Prostate gland (tissue), 2 donors: ENCODE data around the gene DUSP1. TPM values are rescaled to one million over a fixed set of nuclear protein-coding genes. Genes with fewer than 3 reads are reported as not detected.

Source experiments
- DNase-seq: peaks from one replicate; pipeline ENCODE4 v3.0.0-alpha.2; 2019; ENCODE audit warnings: low spot score
- H3K27ac ChIP-seq, 2 donors: fragments of 200-600 bp; sonication (generic); 2 replicates each; pipeline ENCODE4 v1.5.1; 2017 to 2019
- H3K27me3 ChIP-seq: fragments of 200-600 bp; sonication (generic); replicated peaks from 2 replicates; pipeline ENCODE4 v1.5.1; 2019; ENCODE audit not compliant: insufficient read depth
- H3K36me3 ChIP-seq, 2 donors: fragments of 200-600 bp; sonication (generic); 1 replicate in 1 of 2; 2 replicates in 1 of 2; pipeline versions ENCODE4 v1.5.1 to v1.8.1; 2017 to 2019
- H3K4me1 ChIP-seq: fragments of 200-600 bp; sonication (generic); replicated peaks from 2 replicates; pipeline ENCODE4 v1.5.1; 2019
- H3K4me3 ChIP-seq, 2 donors: fragments of 200-600 bp; sonication (generic); 2 replicates each; pipeline ENCODE4 v1.5.1; 2017 to 2019
- H3K9me3 ChIP-seq: fragments of 200-600 bp; sonication (generic); 2 replicates; pipeline ENCODE4 v1.5.1; 2017
- POLR2A ChIP-seq: fragments of 450-650 bp; IDR thresholded peaks from one replicate; pipeline ENCODE4 v1.6.1; 2016; ENCODE audit warnings: antibody characterized with exemption, mild to moderate bottlenecking
- POLR2AphosphoS5 ChIP-seq: sonication (generic); formaldehyde crosslinking; IDR thresholded peaks from one replicate; pipeline ENCODE4 v1.6.1; 2017; ENCODE audit warnings: antibody characterized with exemption
- WGBS: methylation state at CpG from one replicate; pipeline ENCODE4 v1.1.5; 2018; 5-methylcytosine and 5-hydroxymethylcytosine counted together
- intact Hi-C: fragments of 100-400 bp; cut with DNase I; formaldehyde crosslinking; loops from one replicate; pipeline ENCODE4 v1.14.2; 2022
- total RNA-seq, 2 donors: library from RNA; depleted of rRNA; stranded (reverse); fragments of >200 nt; gene quantifications; one replicate each; pipeline ENCODE4 v1.1.0, GENCODE V29; 2016
- TF ChIP-seq, protein P1 (sequence below), 4 experiments: fragments of 200-600 bp in 2 of 4; fragments of 450-650 bp in 2 of 4; sonication (generic) in 2 of 4; IDR thresholded peaks; 1 replicate in 3 of 4; 2 replicates in 1 of 4; pipeline ENCODE4 v1.5.1; 2016 to 2019; ENCODE audit warnings: antibody characterized with exemption in 4 of 4, mild to moderate bottlenecking in 2 of 4, moderate library complexity in 2 of 4

The DUSP1 gene
- total RNA-seq, 2 donors from 2014 or later = 559 to 659 TPM

DNA sequence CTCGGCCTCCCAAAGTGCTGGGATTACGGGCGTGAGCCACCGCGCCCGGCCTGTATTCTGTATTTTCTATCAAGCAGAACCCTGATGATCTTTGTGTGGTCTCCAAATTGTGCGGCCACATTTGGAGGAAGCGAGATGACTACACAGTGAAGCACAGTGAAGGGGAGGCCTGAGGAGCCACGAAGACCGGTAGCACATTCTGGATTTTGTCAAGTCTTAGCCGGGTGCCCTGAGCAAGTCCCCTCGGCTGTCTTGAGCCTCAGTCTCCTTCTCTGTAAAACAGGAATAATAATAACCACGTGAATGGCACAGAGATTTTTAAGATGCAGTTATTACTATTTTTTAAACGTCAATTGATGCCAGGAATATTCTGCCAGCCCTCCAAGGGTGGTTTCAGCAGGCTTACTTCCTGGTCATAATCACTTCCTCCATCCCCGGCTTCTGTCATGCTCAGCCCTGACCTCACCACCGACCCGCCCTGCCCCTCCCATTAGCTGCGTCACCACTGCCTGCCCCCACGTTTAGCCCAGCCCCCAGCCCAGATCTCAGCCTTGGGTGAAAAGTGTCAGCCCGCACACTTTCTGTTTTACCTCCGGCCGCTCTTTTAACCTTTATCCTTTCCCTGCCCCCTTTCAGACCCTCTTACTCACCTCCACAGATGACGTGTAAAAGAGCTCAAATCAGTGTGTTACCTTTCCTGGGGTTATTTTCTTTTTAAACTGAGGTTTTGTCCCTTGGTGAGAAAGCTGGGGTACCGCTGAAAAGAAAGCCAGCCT, 36.1 kb upstream of the DUSP1 start:
- Histone ChIP-seq H3K27ac (no peak overlapping the region), H3K9me3 (no peaks in the 10 kb centered on the region), H3K4me3 (no peak overlapping the region), H3K4me1 (no peaks in the 10 kb centered on the region), H3K27me3 (no peaks in the 10 kb centered on the region), H3K36me3 (no peaks in the 10 kb centered on the region)
- peak; percentile 53 for TF ChIP-seq POLR2A
- TF ChIP-seq, protein P1, sequence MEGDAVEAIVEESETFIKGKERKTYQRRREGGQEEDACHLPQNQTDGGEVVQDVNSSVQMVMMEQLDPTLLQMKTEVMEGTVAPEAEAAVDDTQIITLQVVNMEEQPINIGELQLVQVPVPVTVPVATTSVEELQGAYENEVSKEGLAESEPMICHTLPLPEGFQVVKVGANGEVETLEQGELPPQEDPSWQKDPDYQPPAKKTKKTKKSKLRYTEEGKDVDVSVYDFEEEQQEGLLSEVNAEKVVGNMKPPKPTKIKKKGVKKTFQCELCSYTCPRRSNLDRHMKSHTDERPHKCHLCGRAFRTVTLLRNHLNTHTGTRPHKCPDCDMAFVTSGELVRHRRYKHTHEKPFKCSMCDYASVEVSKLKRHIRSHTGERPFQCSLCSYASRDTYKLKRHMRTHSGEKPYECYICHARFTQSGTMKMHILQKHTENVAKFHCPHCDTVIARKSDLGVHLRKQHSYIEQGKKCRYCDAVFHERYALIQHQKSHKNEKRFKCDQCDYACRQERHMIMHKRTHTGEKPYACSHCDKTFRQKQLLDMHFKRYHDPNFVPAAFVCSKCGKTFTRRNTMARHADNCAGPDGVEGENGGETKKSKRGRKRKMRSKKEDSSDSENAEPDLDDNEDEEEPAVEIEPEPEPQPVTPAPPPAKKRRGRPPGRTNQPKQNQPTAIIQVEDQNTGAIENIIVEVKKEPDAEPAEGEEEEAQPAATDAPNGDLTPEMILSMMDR (IDR thresholded peaks at IDR 0.05) = no peak
- TF ChIP-seq POLR2AphosphoS5 = peak; percentile 22
- intact Hi-C loops = no loop called here
- peak; percentile 31 for DNase-seq
- 65% methylated on average over 24 of the region's 24 CpGs for WGBS

DNA sequence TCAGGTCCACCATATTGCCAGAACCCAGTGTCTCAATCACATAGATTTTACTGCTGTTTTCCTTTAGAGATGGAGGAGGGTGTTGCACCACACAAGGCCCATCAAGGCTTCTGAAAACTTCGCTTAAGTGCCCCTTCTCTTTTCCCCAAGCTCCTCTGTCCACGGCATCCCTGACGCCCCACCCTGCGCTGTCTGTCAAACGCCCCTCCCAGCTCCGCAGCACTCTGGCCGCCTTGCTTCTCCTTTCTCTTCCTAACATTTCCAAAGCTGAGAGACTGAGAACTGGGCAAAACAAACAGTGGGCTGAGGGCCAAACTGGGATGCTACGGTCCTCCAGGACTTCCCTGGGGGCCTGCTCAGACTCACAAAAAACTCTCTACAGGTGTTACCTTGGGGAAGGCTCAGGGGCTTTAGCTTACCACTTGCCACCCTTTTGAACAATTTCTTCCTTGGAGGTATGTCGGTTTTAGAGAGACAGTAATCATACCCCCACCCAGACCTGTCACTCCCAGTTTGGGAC, 34.8 kb upstream of the DUSP1 start:
- no peak for DNase-seq
- no peak overlapping the region for H3K4me3 ChIP-seq
- WGBS = 67% methylated on average over 9 of the region's 9 CpGs
- H3K27me3 ChIP-seq = no peaks in the 10 kb centered on the region
- H3K27ac ChIP-seq = no peak overlapping the region
- no peaks in the 10 kb centered on the region for H3K9me3 ChIP-seq
- TF ChIP-seq, protein P1 (IDR thresholded peaks at IDR 0.05) = no peak
- TF ChIP-seq POLR2A (no peak), POLR2AphosphoS5 (no peak)
- H3K36me3 ChIP-seq = no peaks in the 10 kb centered on the region
- intact Hi-C loops = no loop called here
- H3K4me1 ChIP-seq = no peaks in the 10 kb centered on the region

DNA sequence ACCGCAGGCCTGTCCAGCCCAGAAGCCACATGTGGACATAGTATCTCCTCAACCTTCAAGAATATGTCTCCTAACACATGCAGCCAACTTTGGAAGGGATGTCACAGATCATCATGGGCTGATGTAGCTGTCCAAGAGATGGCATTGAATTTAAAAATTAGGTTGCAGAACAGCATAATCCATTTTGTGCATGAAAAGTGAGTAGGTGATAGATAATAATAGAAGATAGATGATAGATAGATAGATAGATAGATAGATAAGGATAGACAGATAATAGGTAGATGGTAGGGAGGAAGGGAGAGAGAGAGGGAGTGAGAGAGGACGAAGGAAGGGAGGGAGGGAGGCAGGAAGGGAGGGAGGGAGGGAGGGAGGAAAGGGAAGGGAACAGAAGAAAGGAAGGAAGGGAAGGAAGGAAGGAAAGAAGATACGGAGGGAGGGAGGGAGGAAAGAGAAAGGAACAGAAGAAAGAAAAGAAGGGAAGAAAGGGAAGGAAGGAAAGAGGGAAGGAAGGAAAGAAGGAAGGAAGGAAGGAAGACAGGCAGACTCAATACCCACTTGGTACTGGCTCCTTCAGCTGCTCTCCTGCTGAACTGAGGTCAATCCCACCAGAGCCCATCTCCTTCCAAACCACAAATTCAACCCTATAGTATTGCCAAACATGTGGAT, 34.2 kb upstream of the DUSP1 start:
- TF ChIP-seq POLR2A (no peak), POLR2AphosphoS5 (no peak)
- TF ChIP-seq, protein P1 (IDR thresholded peaks at IDR 0.05) = no peak
- Histone ChIP-seq H3K4me3 (no peak overlapping the region), H3K9me3 (no peaks in the 10 kb centered on the region), H3K4me1 (no peaks in the 10 kb centered on the region), H3K36me3 (no peaks in the 10 kb centered on the region), H3K27me3 (no peaks in the 10 kb centered on the region), H3K27ac (no peak overlapping the region)
- no peak for DNase-seq
- WGBS = 84% methylated on average over 3 of the region's 3 CpGs
- intact Hi-C loops = no loop called here

DNA sequence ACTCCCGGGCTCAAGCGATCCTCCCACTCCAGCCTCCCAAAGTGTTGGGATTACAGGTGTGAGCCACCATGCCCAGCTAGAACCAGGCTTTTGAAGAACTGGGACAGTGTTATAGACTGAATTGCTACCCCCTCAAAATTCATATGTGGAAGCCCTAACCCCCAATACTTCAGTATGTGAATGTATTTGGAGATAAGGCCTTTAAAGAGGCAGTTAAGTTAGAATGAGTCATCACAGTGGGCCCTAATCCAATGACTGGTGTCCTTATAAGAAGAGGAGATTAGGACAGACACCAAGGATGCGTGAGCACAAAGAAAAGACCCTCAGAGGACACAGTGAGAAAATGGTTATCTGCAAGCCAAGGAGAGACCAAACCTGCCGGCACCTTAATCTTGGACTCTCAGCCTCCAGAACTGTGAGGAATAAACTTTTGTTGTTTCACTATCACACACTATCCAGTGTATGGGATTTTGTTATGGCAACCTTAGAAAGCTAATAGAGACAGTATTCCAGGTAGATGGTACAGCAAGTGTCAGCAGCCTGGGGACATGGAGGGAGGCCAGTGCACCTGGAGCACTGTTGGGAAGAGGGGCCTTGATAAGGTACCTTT, 31.7 kb upstream of the DUSP1 start:
- no peaks in the 10 kb centered on the region for H3K4me1 ChIP-seq
- TF ChIP-seq, protein P1 (IDR thresholded peaks at IDR 0.05) = no peak
- TF ChIP-seq POLR2AphosphoS5 (no peak), POLR2A (no peak)
- no peaks in the 10 kb centered on the region for H3K9me3 ChIP-seq
- intact Hi-C loops = no loop called here
- no peak overlapping the region for H3K27ac ChIP-seq
- H3K36me3 ChIP-seq = no peaks in the 10 kb centered on the region
- WGBS = 93% methylated on average over 4 of the region's 4 CpGs
- H3K4me3 ChIP-seq = no peak overlapping the region
- no peak for DNase-seq
- H3K27me3 ChIP-seq = no peaks in the 10 kb centered on the region
